Mesenchymal stem cell (in vitro differentiated cells and primary cell): ENCODE data around the gene OR5P2.
"Not testable (repeated sequence)": the region's sequence is repeated elsewhere in the genome, so short reads cannot be mapped to it uniquely, and the experiment has no call there.

Source experiments
- DNase-seq: peaks from one replicate; pipeline ENCODE4 v3.0.0-alpha.2; 2013
- H2AFZ ChIP-seq: one replicate; pipeline ENCODE4 v1.6.1; 2013; ENCODE audit warnings: low read depth, mild to moderate bottlenecking, control low read depth, inconsistent platforms, low read length, moderate library complexity
- H2AK5ac ChIP-seq: 2 replicates; pipeline ENCODE4 v1.6.1; 2013; ENCODE audit warnings: low read length, moderate library complexity, mild to moderate bottlenecking, inconsistent platforms; ENCODE audit not compliant: severe bottlenecking
- H2BK120ac ChIP-seq: one replicate; pipeline ENCODE4 v1.6.1; 2013; ENCODE audit warnings: low read depth, mild to moderate bottlenecking, inconsistent platforms, low read length, moderate library complexity
- H2BK12ac ChIP-seq, 2 experiments: one replicate each; pipeline ENCODE4 v1.6.1; 2013; ENCODE audit warnings: inconsistent platforms in 2 of 2, low read length in 2 of 2, mild to moderate bottlenecking in 2 of 2, moderate library complexity in 2 of 2, control low read depth in 1 of 2
- H2BK15ac ChIP-seq: one replicate; pipeline ENCODE4 v1.6.1; 2013; ENCODE audit warnings: mild to moderate bottlenecking, low read depth, inconsistent platforms; ENCODE audit not compliant: poor library complexity, severe bottlenecking
- H2BK5ac ChIP-seq: 2 replicates; pipeline ENCODE4 v1.6.1; 2013; ENCODE audit warnings: low read depth, mild to moderate bottlenecking, low read length, control low read depth, inconsistent platforms; ENCODE audit not compliant: poor library complexity, severe bottlenecking
- H3K14ac ChIP-seq, 2 experiments: one replicate each; pipeline ENCODE4 v1.6.1; 2013; ENCODE audit warnings: inconsistent platforms in 2 of 2, low read length in 2 of 2, control low read depth in 1 of 2, mild to moderate bottlenecking in 1 of 2, moderate library complexity in 1 of 2
- H3K18ac ChIP-seq, 2 experiments: one replicate each; pipeline ENCODE4 v1.6.1; 2013; ENCODE audit warnings: inconsistent platforms in 2 of 2, low read length in 2 of 2, control low read depth in 1 of 2, low read depth in 1 of 2, mild to moderate bottlenecking in 1 of 2
- H3K23ac ChIP-seq, 2 experiments: one replicate each; pipeline ENCODE4 v1.6.1; 2013; ENCODE audit warnings: inconsistent platforms in 2 of 2, low read length in 2 of 2, mild to moderate bottlenecking in 2 of 2, moderate library complexity in 2 of 2, control low read depth in 1 of 2
- H3K27ac ChIP-seq: 2 replicates; pipeline ENCODE4 v1.5.1; 2013; ENCODE audit warnings: mild to moderate bottlenecking, moderate library complexity, low read length, control low read depth, inconsistent platforms; ENCODE audit not compliant: poor library complexity, severe bottlenecking
- H3K27me3 ChIP-seq, 2 experiments: 2 replicates each; pipeline versions ENCODE4 v1.6.1 to v1.7.0; 2013; ENCODE audit warnings: low read length in 2 of 2, mild to moderate bottlenecking in 2 of 2, moderate library complexity in 2 of 2, control low read depth in 1 of 2, inconsistent platforms in 1 of 2; ENCODE audit not compliant: control insufficient read depth in 1 of 2, insufficient read depth in 1 of 2
- H3K36me3 ChIP-seq, 2 experiments: 2 replicates each; pipeline versions ENCODE4 v1.6.1 to v1.7.0; 2013; ENCODE audit warnings: low read length in 2 of 2, control low read depth in 1 of 2, inconsistent platforms in 1 of 2, low read depth in 1 of 2, mild to moderate bottlenecking in 1 of 2; ENCODE audit not compliant: insufficient read depth in 2 of 2, control insufficient read depth in 1 of 2
- H3K4ac ChIP-seq, 2 experiments: one replicate each; pipeline ENCODE4 v1.6.1; 2013; ENCODE audit warnings: inconsistent platforms in 2 of 2, low read length in 2 of 2, mild to moderate bottlenecking in 2 of 2, moderate library complexity in 2 of 2, control low read depth in 1 of 2, low read depth in 1 of 2
- H3K4me1 ChIP-seq: 2 replicates; pipeline ENCODE4 v1.6.1; 2013; ENCODE audit warnings: low read depth, low read length, control low read depth; ENCODE audit not compliant: control insufficient read depth, insufficient read depth
- H3K4me2 ChIP-seq: 2 replicates; pipeline ENCODE4 v1.6.1; 2013; ENCODE audit warnings: low read length, mild to moderate bottlenecking, inconsistent platforms; ENCODE audit not compliant: poor library complexity, severe bottlenecking
- H3K4me3 ChIP-seq, 2 experiments: 2 replicates each; pipeline versions ENCODE4 v1.5.1 to v1.7.0; 2013; ENCODE audit warnings: low read length in 2 of 2, mild to moderate bottlenecking in 2 of 2, control low read depth in 1 of 2, low read depth in 1 of 2; ENCODE audit not compliant: insufficient read depth in 1 of 2
- H3K79me1 ChIP-seq: replicated peaks from 2 replicates; pipeline ENCODE4 v1.6.1; 2013; ENCODE audit warnings: mild to moderate bottlenecking, control low read depth, low read length, inconsistent platforms; ENCODE audit not compliant: poor library complexity, severe bottlenecking
- H3K9ac ChIP-seq: 2 replicates; pipeline ENCODE4 v1.7.0; 2013; ENCODE audit warnings: mild to moderate bottlenecking, low read length, moderate library complexity
- H3K9me3 ChIP-seq: 2 replicates; pipeline ENCODE4 v1.7.0; 2013; ENCODE audit warnings: mild to moderate bottlenecking, low read length; ENCODE audit not compliant: control insufficient read depth
- H4K8ac ChIP-seq: one replicate; pipeline ENCODE4 v1.6.1; 2013; ENCODE audit warnings: inconsistent platforms, mild to moderate bottlenecking, low read length, moderate library complexity
- H4K91ac ChIP-seq: one replicate; pipeline ENCODE4 v1.6.1; 2013; ENCODE audit warnings: mild to moderate bottlenecking, low read length, inconsistent platforms
- WGBS: methylation state at CpG from one replicate; pipeline ENCODE4 v1.1.7; 2013; ENCODE audit warnings: mixed read lengths; 5-methylcytosine and 5-hydroxymethylcytosine counted together

OR5P2 gene

DNA sequence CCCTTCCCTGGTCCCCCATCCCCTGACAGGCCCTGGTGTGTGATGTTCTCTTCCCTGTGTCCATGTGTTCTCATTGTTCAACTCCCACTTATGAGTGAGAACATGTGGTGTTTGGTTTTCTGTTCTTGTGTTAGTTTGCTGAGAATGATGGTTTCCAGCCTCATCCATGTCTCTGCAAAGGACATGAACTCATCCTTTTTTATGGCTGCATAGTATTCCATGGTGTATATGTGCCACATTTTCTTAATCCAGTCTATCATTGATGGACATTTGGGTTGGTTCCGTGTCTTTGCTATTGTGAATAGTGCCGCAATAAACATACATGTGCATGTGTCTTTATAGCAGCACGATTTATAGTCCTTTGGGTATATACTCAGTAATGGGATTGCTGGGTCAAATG, 23.7 kb upstream of the OR5P2 start:
- not testable (repeated sequence) for H3K14ac ChIP-seq, H2BK5ac ChIP-seq, H3K4me2 ChIP-seq, H3K4ac ChIP-seq, H2AFZ ChIP-seq, H4K91ac ChIP-seq, H3K36me3 ChIP-seq, H3K27me3 ChIP-seq, H4K8ac ChIP-seq, H3K9ac ChIP-seq, H3K27ac ChIP-seq, H3K18ac ChIP-seq, H2BK120ac ChIP-seq, H3K79me1 ChIP-seq, H2AK5ac ChIP-seq, H3K23ac ChIP-seq, H2BK12ac ChIP-seq, H3K4me1 ChIP-seq, DNase-seq, H3K4me3 ChIP-seq, H2BK15ac ChIP-seq
- no CpG with 5 or more reads among the region's 3 CpGs for WGBS
- H3K9me3 ChIP-seq: peaks cover 19% of the 10 kb centered on the region

DNA sequence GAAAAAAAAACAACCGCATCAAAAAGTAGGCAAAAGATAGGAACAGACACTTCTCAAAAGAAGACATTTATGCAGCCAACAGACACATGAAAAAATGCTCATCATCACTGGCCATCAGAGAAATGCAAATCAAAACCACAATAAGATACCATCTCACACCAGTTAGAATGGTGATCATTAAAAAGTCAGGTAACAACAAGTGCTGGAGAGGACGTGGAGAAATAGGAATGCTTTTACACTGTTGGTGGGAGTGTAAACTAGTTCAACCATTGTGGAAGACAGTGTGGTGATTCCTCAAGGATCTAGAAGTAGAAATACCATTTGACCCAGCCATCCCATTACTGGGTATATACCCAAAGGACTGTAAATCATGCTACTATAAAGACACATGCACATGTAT, 18.2 kb upstream of the OR5P2 start:
- not testable (repeated sequence) for H2BK120ac ChIP-seq, H3K4ac ChIP-seq, H3K14ac ChIP-seq, H4K91ac ChIP-seq, H3K36me3 ChIP-seq, H3K79me1 ChIP-seq, H3K4me1 ChIP-seq, H2BK15ac ChIP-seq, H3K27ac ChIP-seq, H4K8ac ChIP-seq, H3K27me3 ChIP-seq, H3K4me3 ChIP-seq, H3K18ac ChIP-seq, H2AK5ac ChIP-seq, H2AFZ ChIP-seq, H2BK5ac ChIP-seq, H2BK12ac ChIP-seq, H3K9ac ChIP-seq, H3K23ac ChIP-seq, DNase-seq, H3K4me2 ChIP-seq
- WGBS: no CpG with 5 or more reads among the region's 2 CpGs
- peaks cover 19% of the 10 kb centered on the region for H3K9me3 ChIP-seq

DNA sequence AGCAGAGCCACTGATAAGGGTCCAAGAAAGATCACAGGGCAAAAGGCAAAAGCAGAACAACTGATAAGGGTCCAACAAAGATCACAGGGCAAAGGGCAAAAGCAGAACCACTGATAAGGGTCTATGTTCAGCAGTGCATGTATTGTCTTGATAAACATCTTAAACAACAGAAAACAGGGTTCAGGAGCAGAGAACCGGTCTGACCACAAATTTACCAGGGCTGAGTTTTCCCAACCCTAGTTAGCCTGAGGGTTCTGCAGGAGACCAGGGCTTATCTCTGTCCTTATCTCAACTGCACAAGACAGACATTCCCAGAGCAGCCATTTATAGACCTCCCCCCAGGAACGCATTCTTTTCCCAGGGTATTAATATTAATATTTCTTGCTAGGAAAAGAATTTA, 13.6 kb upstream of the OR5P2 start:
- H2BK120ac ChIP-seq, H2BK12ac ChIP-seq, H3K18ac ChIP-seq, H3K23ac ChIP-seq, H2AFZ ChIP-seq, H3K79me1 ChIP-seq, H4K8ac ChIP-seq, H3K4ac ChIP-seq, H4K91ac ChIP-seq, H3K4me1 ChIP-seq, H3K14ac ChIP-seq, H3K4me3 ChIP-seq, H2BK15ac ChIP-seq, H3K27ac ChIP-seq, H3K9ac ChIP-seq, DNase-seq, H3K36me3 ChIP-seq, H3K9me3 ChIP-seq, H3K27me3 ChIP-seq, H2BK5ac ChIP-seq, H2AK5ac ChIP-seq, H3K4me2 ChIP-seq: not testable (repeated sequence)
- 50% methylated on average over 1 of the region's 2 CpGs for WGBS

DNA sequence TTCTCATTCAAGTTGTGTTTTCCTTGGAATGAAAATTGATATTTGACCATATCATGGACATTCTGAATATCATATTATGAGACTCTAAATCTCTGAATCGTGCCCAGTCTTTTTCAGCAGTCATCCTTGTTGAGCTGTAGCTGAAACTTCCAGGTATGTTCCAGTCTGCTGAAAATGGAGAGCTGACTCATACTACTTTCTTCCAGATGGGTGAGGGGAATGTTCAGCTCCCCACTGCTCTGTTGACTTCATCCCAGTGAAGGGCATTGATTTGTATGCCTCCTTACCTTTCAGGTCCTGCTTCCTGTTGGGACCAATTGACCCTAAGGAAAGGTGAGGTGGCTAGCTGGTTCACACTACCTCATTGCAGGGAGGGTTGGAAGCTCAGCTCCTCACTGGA, 3.5 kb downstream of the OR5P2 start:
- Histone ChIP-seq H3K9ac (no peak overlapping the region), H2BK120ac (no peak overlapping the region), H3K36me3 (no peaks in the 10 kb centered on the region), H3K9me3 (no peaks in the 10 kb centered on the region), H3K79me1 (no peaks in the 10 kb centered on the region), H2BK15ac (no peak overlapping the region), H4K91ac (no peak overlapping the region), H3K27me3 (no peaks in the 10 kb centered on the region), H3K27ac (no peak overlapping the region), H2BK5ac (no peak overlapping the region), H3K23ac (no peak overlapping the region), H3K4me2 (no peak overlapping the region), H2AK5ac (no peak overlapping the region), H2BK12ac (no peak overlapping the region), H3K14ac (no peak overlapping the region), H2AFZ (no peak overlapping the region), H4K8ac (no peak overlapping the region), H3K4me1 (no peaks in the 10 kb centered on the region), H3K18ac (no peak overlapping the region), H3K4ac (no peak overlapping the region), H3K4me3 (no peak overlapping the region)
- DNase-seq: no peak
- WGBS: 8% methylated on average over 1 of the region's 1 CpG
